K562 (cell line): ENCODE data around the gene PRELID2. TPM values are rescaled to one million over a fixed set of nuclear protein-coding genes. Genes with fewer than 3 reads are reported as not detected.

Source experiments
- ASH1L ChIP-seq: fragments of 450-650 bp; IDR thresholded peaks from 2 replicates; pipeline ENCODE4 v1.6.1; 2018; ENCODE audit warnings: borderline replicate concordance, mild to moderate bottlenecking, low read depth; ENCODE audit not compliant: partially characterized antibody
- CHAMP1 ChIP-seq: fragments of 450-650 bp; IDR thresholded peaks from 2 replicates; pipeline ENCODE4 v1.6.1; 2016; ENCODE audit warnings: mild to moderate bottlenecking
- GMEB1 ChIP-seq: fragments of 250-450 bp; sonication (Bioruptor Pico); IDR thresholded peaks from 2 replicates; pipeline ENCODE4 v1.4.0; 2020; ENCODE audit warnings: mild to moderate bottlenecking
- MAFK ChIP-seq: IDR thresholded peaks from 2 replicates; pipeline ENCODE4 v1.6.1; 2011; ENCODE audit warnings: low read length, improper control_type of control experiment
- NONO ChIP-seq, 2 experiments: fragments of 200-400 bp in 1 of 2; fragments of 450-650 bp in 1 of 2; formaldehyde crosslinking in 1 of 2; IDR thresholded peaks; 2 replicates each; pipeline ENCODE4 v1.6.1; 2017; ENCODE audit warnings: low read depth in 2 of 2, mild to moderate bottlenecking in 2 of 2, moderate library complexity in 2 of 2, low read length in 1 of 2
- NR3C1 ChIP-seq: sonication (generic); formaldehyde crosslinking; IDR thresholded peaks from 2 replicates; pipeline ENCODE4 v1.8.1; 2022; ENCODE audit warnings: missing genetic modification reagents
- NUFIP1 ChIP-seq: fragments of 450-650 bp; IDR thresholded peaks from 2 replicates; pipeline ENCODE4 v1.6.1; 2018; ENCODE audit not compliant: partially characterized antibody
- PTTG1 ChIP-seq: fragments of 450-650 bp; IDR thresholded peaks from 2 replicates; pipeline ENCODE4 v1.6.1; 2016; ENCODE audit warnings: low read depth, mild to moderate bottlenecking, missing genetic modification characterization, missing compliant biosample characterization
- RNF219 ChIP-seq: fragments of 250-450 bp; sonication (Bioruptor Pico); IDR thresholded peaks from 2 replicates; pipeline ENCODE4 v1.5.0; 2022; ENCODE audit warnings: mild to moderate bottlenecking
- SFPQ ChIP-seq: fragments of 200-400 bp; formaldehyde crosslinking; IDR thresholded peaks from 2 replicates; pipeline ENCODE4 v1.6.1; 2017; ENCODE audit warnings: mild to moderate bottlenecking, low read depth, low read length, moderate library complexity
- TRIM28 ChIP-seq: fragments of 450-650 bp; IDR thresholded peaks from 2 replicates; pipeline ENCODE4 v1.6.1; 2017
- ZBTB11 ChIP-seq, 3 experiments: fragments of 200-800 bp in 1 of 3; fragments of 250-450 bp in 1 of 3; fragments of 450-650 bp in 1 of 3; sonication (Bioruptor Pico) in 1 of 3; sonication (Bioruptor generic) in 1 of 3; formaldehyde crosslinking in 1 of 3; IDR thresholded peaks; 2 replicates each; pipeline versions ENCODE4 v1.6.1 to v1.8.0; 2016 to 2022; ENCODE audit warnings: mild to moderate bottlenecking in 2 of 3, missing genetic modification characterization in 2 of 3, missing compliant biosample characterization in 1 of 3, moderate library complexity in 1 of 3
- polyA plus RNA-seq, 8 experiments: library from polyadenylated mRNA; depleted of rRNA in 4 of 8; stranded (reverse) in 5 of 8; unstranded in 3 of 8; fragments of >200 nt; fragmentation: Nextera tagmentation in 2 of 8; fragmentation: Illumina TruSeq in 1 of 8; extraction: Ambion mirVana in 2 of 8; extraction: Trizol in 1 of 8; gene quantifications; 2 replicates each; pipeline versions ENCODE4 v1.2.1 to v1.2.3, GENCODE V29; 2011 to 2014; ENCODE audit warnings: inconsistent platforms in 1 of 8, missing spikeins in 1 of 8
- total RNA-seq, 7 experiments: library from RNA; depleted of rRNA in 6 of 7; stranded (reverse); fragments of >200 nt in 6 of 7; fragmentation: Illumina TruSeq in 2 of 7; extraction: Trizol in 2 of 7; gene quantifications; 2 replicates each; pipeline versions ENCODE4 v1.2.1 to v1.2.3, GENCODE V29; 2011 to 2021; ENCODE audit warnings: low replicate concordance in 1 of 7

Gene PRELID2
- total and polyA plus RNA-seq, 9 of the 15 experiments (the other 6 are each of a cell fraction or from before 2014, with no cell fraction given), result 6.4 to 68.2 (median 28.8) TPM

GRCh38 chr5:145834917-145835847, at the start of gene PRELID2 (continued):
- no peak for TF ChIP-seq NUFIP1
- TF ChIP-seq SFPQ, result no peak
- no peak for TF ChIP-seq NR3C1
- TF ChIP-seq ASH1L, result no peak
- TF ChIP-seq PTTG1 (tag), result no peak
- no peak; the same call in 1 of the 2 replicates for TF ChIP-seq TRIM28
- TF ChIP-seq MAFK, result no peak
- TF ChIP-seq ZBTB11 (CRISPR knock-in tag; IDR thresholded peaks at IDR 0.05), result 0 out of 6 replicates have a peak, but pooled peaks of 1 of the 3 experiments have one; percentile 20
- 0 out of 2 replicates have a peak, but pooled peaks have one; percentile 55 for TF ChIP-seq CHAMP1
- TF ChIP-seq NONO (IDR thresholded peaks at IDR 0.05; ENCODE audit: low read depth in 2 of 2, low read length in 1 of 2), result peak; percentile 51 to 65; a peak in 3 of 4 replicates
- no peak for TF ChIP-seq RNF219 (CRISPR knock-in tag)
- peak; percentile 34; the same call in 1 of the 2 replicates for TF ChIP-seq GMEB1 (CRISPR knock-in tag)
